Cerebellar nuclear complex (tissue), 1 donor: ENCODE results near the gene THYN1.

ENCODE experiments used
- DNase-seq, 2 experiments: peaks; one replicate each; lab custom pipeline; 2025; lab: John Stamatoyannopoulos, UW

Gene THYN1

GRCh38 chr11:134223121-134223520 is 30.0 kb downstream of the THYN1 start:
- DNase-seq: no peak

DNA sequence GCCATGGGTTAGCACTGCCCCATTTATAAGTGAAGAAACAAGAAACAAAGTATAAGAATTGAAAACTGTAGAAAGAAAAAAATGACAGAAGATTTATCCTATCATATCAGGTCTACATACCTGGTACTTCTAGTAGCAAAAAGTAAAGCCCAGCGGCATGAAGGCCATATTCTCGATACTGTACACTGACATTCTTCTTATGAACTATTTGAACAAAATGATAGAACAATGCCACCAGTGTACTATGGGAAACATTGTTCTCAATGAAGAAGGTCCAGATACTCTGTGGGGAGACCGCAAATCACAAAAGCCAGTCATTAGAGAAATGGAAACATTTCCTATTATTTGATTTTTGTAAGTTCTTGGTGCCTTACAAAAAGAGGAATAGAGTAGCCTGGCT is 36.3 kb downstream of the THYN1 start:
- no peak for DNase-seq

DNA sequence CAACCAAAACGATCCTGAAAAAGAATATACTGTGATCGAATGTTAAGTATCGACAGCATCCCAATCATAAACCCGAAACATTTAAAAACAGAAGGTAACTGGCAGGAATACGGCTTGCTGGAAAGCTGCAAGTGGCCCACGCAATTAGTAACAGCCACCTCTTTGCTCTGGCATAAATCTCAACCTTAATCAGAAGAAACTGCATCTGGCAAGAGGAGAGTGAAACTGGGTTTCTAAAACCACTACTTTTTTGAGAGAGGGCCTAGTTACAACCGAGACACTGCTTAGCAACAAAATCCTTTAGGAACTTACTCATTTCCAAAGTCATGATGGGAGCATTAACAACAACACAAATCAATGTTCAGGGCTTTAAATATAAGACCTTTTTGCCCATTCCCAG is 37.3 kb downstream of the THYN1 start:
- DNase-seq: no peak

DNA sequence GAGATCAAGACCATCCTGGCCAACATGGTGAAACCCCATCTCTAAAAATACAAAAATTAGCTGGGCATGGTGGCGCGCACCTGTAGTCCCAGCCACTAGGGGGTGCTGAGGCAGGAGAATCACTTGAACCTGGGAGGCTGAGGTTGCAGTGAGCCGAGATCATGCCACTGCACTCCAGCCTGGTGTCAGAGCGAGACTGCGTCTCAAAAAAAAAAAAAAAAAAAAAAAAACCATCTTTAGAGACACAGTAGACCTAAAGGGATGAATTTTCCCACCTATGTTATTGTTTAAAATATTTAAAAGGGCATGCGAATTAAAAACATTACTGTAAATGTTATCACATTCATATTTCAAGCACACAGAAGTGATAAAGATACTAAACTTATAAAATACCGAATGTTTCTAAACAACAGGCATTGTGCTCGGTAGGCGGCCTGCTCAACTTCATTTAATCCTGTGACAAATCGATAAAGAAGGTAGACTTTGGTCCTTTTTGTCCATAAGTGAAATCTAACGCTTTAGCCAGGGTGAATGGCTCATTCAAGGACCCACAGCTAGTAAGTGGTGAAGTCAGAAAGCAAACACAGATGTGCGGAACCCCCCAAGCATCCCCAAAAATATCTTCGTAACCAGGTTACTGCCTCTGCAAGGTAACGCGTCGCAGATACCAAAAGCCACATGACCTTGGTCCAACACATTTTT is 45.5 kb downstream of the THYN1 start:
- DNase-seq: no peak

DNA sequence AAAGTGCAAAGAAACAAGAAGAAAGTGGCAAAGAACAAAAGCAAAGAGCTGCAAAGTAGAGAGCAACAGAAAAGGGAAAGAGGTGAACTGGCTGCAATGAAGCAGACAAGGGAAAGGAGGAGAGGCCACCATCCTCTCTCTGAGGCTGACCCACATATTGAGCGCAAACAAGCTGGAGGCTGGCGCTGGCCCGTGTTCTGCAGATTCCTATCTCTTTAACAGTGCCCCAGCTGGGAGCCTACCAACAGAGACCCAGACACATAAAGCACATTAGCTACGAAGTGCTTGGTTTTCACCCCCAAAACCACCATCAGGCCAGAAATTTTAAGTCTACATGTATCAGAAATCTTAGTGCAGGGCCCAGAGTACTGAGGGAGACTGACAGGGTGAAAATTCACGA is 47.0 kb downstream of the THYN1 start:
- DNase-seq: no peak

GRCh38 chr11:134205729-134206128 is 47.4 kb downstream of the THYN1 start:
- DNase-seq: no peak

- DNase-seq: no peak
Observed at GRCh38 chr11:134202661-134203060, 50.5 kb downstream of the THYN1 start.

- DNase-seq: no peak
Observed at GRCh38 chr11:134200688-134201087, 52.5 kb downstream of the THYN1 start.

GRCh38 chr11:134199531-134199930 is 53.6 kb downstream of the THYN1 start:
- DNase-seq: no peak
